ENCODE data around the gene PUM1. TPM values are rescaled to one million over a fixed set of nuclear protein-coding genes. Genes with fewer than 3 reads are reported as not detected.

PUM1 gene
- total RNA-seq, 1 donor from 2014 or later, result 137 TPM

GRCh38 chr1:31003613-31004230 is 61.8 kb downstream of the PUM1 start:
- Mint-ChIP-seq H3K9me3 (no peaks in the 10 kb centered on the region), H3K36me3 (ENCODE audit: low read depth) (peaks cover 74% of the 10 kb centered on the region), H3K4me1 (peaks cover 35% of the 10 kb centered on the region), H3K27me3 (no peaks in the 10 kb centered on the region), H3K27ac (no peak overlapping the region), H3K4me3 (no peak overlapping the region)
- DNase-seq (no peak), ATAC-seq (ENCODE audit: low read depth) (no peak)
- intact Hi-C loops (cut with micrococcal nuclease), result no loop called here
- no peak for TF ChIP-seq CTCF (IDR thresholded peaks at IDR 0.05)
- ChIA-PET POLR2A (no interaction called here), CTCF (no interaction called here)

GRCh38 chr1:31000301-31000700 is 65.2 kb downstream of the PUM1 start:
- Mint-ChIP-seq H3K36me3 (ENCODE audit: low read depth) (peaks cover 81% of the 10 kb centered on the region), H3K4me1 (peaks cover 29% of the 10 kb centered on the region), H3K27me3 (no peaks in the 10 kb centered on the region), H3K9me3 (no peaks in the 10 kb centered on the region), H3K4me3 (no peak overlapping the region), H3K27ac (no peak overlapping the region)
- no peak for TF ChIP-seq CTCF (IDR thresholded peaks at IDR 0.05)
- intact Hi-C loops (cut with micrococcal nuclease), result no loop called here
- DNase-seq, result no peak
- ATAC-seq (ENCODE audit: low read depth), result no peak
- CTCF ChIA-PET, result no interaction called here
- POLR2A ChIA-PET, result interaction anchor here (0.7 kb wide), 1 partner anchor 10 kb away, joined by 3 read pairs; no protein-coding TSS in a partner anchor

- Mint-ChIP-seq H3K27ac (no peak overlapping the region), H3K4me3 (no peak overlapping the region), H3K9me3 (no peaks in the 10 kb centered on the region), H3K36me3 (ENCODE audit: low read depth) (peaks cover 79% of the 10 kb centered on the region), H3K4me1 (peaks cover 23% of the 10 kb centered on the region), H3K27me3 (no peaks in the 10 kb centered on the region)
- ChIA-PET POLR2A (interaction anchor here (0.7 kb wide), 1 partner anchor 298 kb away, joined by 4 read pairs; no protein-coding TSS in a partner anchor), CTCF (no interaction called here)
- ATAC-seq (ENCODE audit: low read depth) (no peak), DNase-seq (no peak)
- TF ChIP-seq CTCF (IDR thresholded peaks at IDR 0.05), result no peak
- intact Hi-C loops (cut with micrococcal nuclease), result no loop called here
Observed at GRCh38 chr1:30998887-30999286, 66.6 kb downstream of the PUM1 start.

GRCh38 chr1:30998171-30998570 is 67.3 kb downstream of the PUM1 start:
- no peaks in the 10 kb centered on the region for H3K27me3 Mint-ChIP-seq
- peaks cover 23% of the 10 kb centered on the region for H3K4me1 Mint-ChIP-seq
- no peak for DNase-seq
- no peak overlapping the region for H3K4me3 Mint-ChIP-seq
- no peak for ATAC-seq (ENCODE audit: low read depth)
- no peak for TF ChIP-seq CTCF (IDR thresholded peaks at IDR 0.05)
- ChIA-PET CTCF (no interaction called here), POLR2A (no interaction called here)
- intact Hi-C loops (cut with micrococcal nuclease), result no loop called here
- peaks cover 76% of the 10 kb centered on the region for H3K36me3 Mint-ChIP-seq (ENCODE audit: low read depth)
- no peak overlapping the region for H3K27ac Mint-ChIP-seq
- no peaks in the 10 kb centered on the region for H3K9me3 Mint-ChIP-seq

GRCh38 chr1:30997463-30998057 is 68.0 kb downstream of the PUM1 start:
- Mint-ChIP-seq H3K4me3 (no peak overlapping the region), H3K27me3 (no peaks in the 10 kb centered on the region), H3K27ac (no peak overlapping the region), H3K4me1 (peaks cover 23% of the 10 kb centered on the region), H3K9me3 (no peaks in the 10 kb centered on the region), H3K36me3 (ENCODE audit: low read depth) (peaks cover 77% of the 10 kb centered on the region)
- DNase-seq, result no peak
- TF ChIP-seq CTCF (IDR thresholded peaks at IDR 0.05), result no peak
- intact Hi-C loops (cut with micrococcal nuclease), result no loop called here
- ChIA-PET CTCF (no interaction called here), POLR2A (interaction anchor here (0.6 to 1.5 kb wide), 2 partner anchors 9 to 31 kb away, joined by 5 to 11 read pairs; no protein-coding TSS in a partner anchor)
- no peak for ATAC-seq (ENCODE audit: low read depth)
